HCT116 (cell line): ENCODE measurements around the gene NR2E1. TPM values are rescaled to one million over a fixed set of nuclear protein-coding genes. Genes with fewer than 3 reads are reported as not detected.

Source experiments
- ATAC-seq: fragments of 200-7000 bp; cut with Tn5 transposase; 2 replicates; pipeline ENCODE4 v1.9.1; 2020; ENCODE audit warnings: mild to moderate bottlenecking, moderate library complexity
- BruUV-seq: library from RNA; stranded (reverse); fragments of 400-500 nt; replicated peaks from 2 replicates; lab custom pipeline; 2021; lab: Mats Ljungman, UMichigan
- CTCF ChIA-PET: fragments of 300-600 bp; sonication (Branson Sonifier 250); formaldehyde crosslinking; loops from one replicate; lab custom pipeline; 2021; ENCODE audit warnings: antibody characterized with exemption; lab: Charles Lee
- POLR2A ChIA-PET: fragments of 300-600, 350-600 bp; sonication (Branson Sonifier 250); formaldehyde crosslinking; loops from one replicate; lab custom pipeline; 2021; ENCODE audit warnings: antibody characterized with exemption; lab: Charles Lee
- RAD21 ChIA-PET, 2 experiments: fragments of 300-600 bp; sonication (Branson Sonifier 250); formaldehyde crosslinking; loops; one replicate each; lab custom pipeline; 2023; ENCODE audit warnings: low total read pairs in 2 of 2; ENCODE audit not compliant: uncharacterized antibody in 2 of 2, unreplicated experiment in 2 of 2, low non-redundant PET in 1 of 2; lab: Charles Lee
- DNase-seq: peaks from one replicate; pipeline ENCODE4 v3.0.0-alpha.2; 2010; ENCODE audit warnings: low read depth, low spot score
- H2AFZ ChIP-seq: fragments of 200-600 bp; shearing (Covaris generic), sonication (generic); 2 replicates; pipeline ENCODE4 v1.6.1; 2017; ENCODE audit warnings: low read depth, mixed run types, mixed read lengths, antibody characterized with exemption, low read length; ENCODE audit not compliant: poor library complexity, severe bottlenecking
- H3K27ac ChIP-seq: 2 replicates; pipeline ENCODE4 v1.5.1; 2012; ENCODE audit warnings: low read depth, low read length
- H3K27me3 ChIP-seq: fragments of 200-600 bp; sonication (generic); 2 replicates; pipeline ENCODE4 v1.6.1; 2016; ENCODE audit warnings: mixed run types, low read length, mixed read lengths; ENCODE audit not compliant: insufficient read depth
- H3K36me3 ChIP-seq, 2 experiments: fragments of 200-500 bp in 1 of 2; fragments of 200-600 bp in 1 of 2; sonication (Bioruptor generic) in 1 of 2; sonication (generic) in 1 of 2; 2 replicates each; pipeline versions ENCODE4 v1.5.1 to v1.6.1; 2014 to 2016; ENCODE audit warnings: low read length in 2 of 2, inconsistent platforms in 1 of 2, mixed read lengths in 1 of 2, mixed run types in 1 of 2; ENCODE audit not compliant: insufficient read depth in 2 of 2, control insufficient read depth in 1 of 2
- H3K4me1 ChIP-seq, 2 experiments: fragments of 200-600 bp in 1 of 2; sonication (generic) in 1 of 2; 2 replicates each; pipeline versions ENCODE4 v1.5.1 to v1.6.1; 2012 to 2017; ENCODE audit warnings: low read length in 2 of 2, inconsistent platforms in 1 of 2, mild to moderate bottlenecking in 1 of 2, mixed read lengths in 1 of 2, mixed run types in 1 of 2, moderate library complexity in 1 of 2; ENCODE audit not compliant: insufficient read depth in 2 of 2, control insufficient read depth in 1 of 2
- H3K4me2 ChIP-seq: fragments of 200-600 bp; sonication (generic); 2 replicates; pipeline ENCODE4 v1.6.1; 2017; ENCODE audit warnings: mixed run types, low read length, mixed read lengths
- H3K4me3 ChIP-seq, 2 experiments: fragments of 200-600 bp in 1 of 2; sonication (generic) in 1 of 2; replicated peaks in 1 of 2; 2 replicates each; pipeline ENCODE4 v1.5.1; 2011 to 2016; ENCODE audit warnings: low read length in 2 of 2, control low read depth in 1 of 2, low read depth in 1 of 2, mild to moderate bottlenecking in 1 of 2, mixed read lengths in 1 of 2, mixed run types in 1 of 2
- H3K79me2 ChIP-seq: fragments of 200-600 bp; sonication (generic); 2 replicates; pipeline ENCODE4 v1.6.1; 2017; ENCODE audit warnings: mild to moderate bottlenecking, mixed run types, low read length, moderate library complexity, mixed read lengths; ENCODE audit not compliant: insufficient read depth
- H3K9ac ChIP-seq: fragments of 200-600 bp; sonication (generic); 2 replicates; pipeline ENCODE4 v1.6.1; 2016; ENCODE audit warnings: low read length, mixed read lengths
- H3K9me2 ChIP-seq: fragments of 200-600 bp; sonication (generic), shearing (Covaris generic); 2 replicates; pipeline ENCODE4 v1.6.1; 2017; ENCODE audit warnings: mixed run types, mild to moderate bottlenecking, moderate library complexity; ENCODE audit not compliant: insufficient read depth
- H3K9me3 ChIP-seq, 2 experiments: fragments of 200-500 bp in 1 of 2; fragments of 200-600 bp in 1 of 2; sonication (Bioruptor generic) in 1 of 2; sonication (generic) in 1 of 2; 2 replicates each; pipeline ENCODE4 v1.6.1; 2014 to 2017; ENCODE audit warnings: low read length in 2 of 2, mixed read lengths in 2 of 2, inconsistent platforms in 1 of 2, low read depth in 1 of 2, mild to moderate bottlenecking in 1 of 2, mixed run types in 1 of 2, moderate library complexity in 1 of 2; ENCODE audit not compliant: control insufficient read depth in 1 of 2, insufficient read depth in 1 of 2
- H4K20me1 ChIP-seq: fragments of 200-600 bp; sonication (generic), shearing (Covaris generic); 2 replicates; pipeline ENCODE4 v1.6.1; 2017; ENCODE audit warnings: mixed run types, mild to moderate bottlenecking, moderate library complexity; ENCODE audit not compliant: insufficient read depth
- CBX3 ChIP-seq: IDR thresholded peaks from 2 replicates; pipeline ENCODE4 v1.6.1; 2012; ENCODE audit warnings: low read depth
- EGR1 ChIP-seq: IDR thresholded peaks from 2 replicates; pipeline ENCODE4 v1.6.1; 2012; ENCODE audit warnings: low read depth
- ELF1 ChIP-seq: IDR thresholded peaks from 2 replicates; pipeline ENCODE4 v1.6.1; 2012; ENCODE audit warnings: low read depth, borderline replicate concordance
- EZH2 ChIP-seq: fragments of 200-600 bp; sonication (generic); IDR thresholded peaks from 2 replicates; pipeline ENCODE4 v1.6.1; 2017; ENCODE audit warnings: antibody characterized with exemption, mixed run types
- FOSL1 ChIP-seq: IDR thresholded peaks from 2 replicates; pipeline ENCODE4 v1.6.1; 2012; ENCODE audit warnings: low read depth
- POLR2A ChIP-seq: IDR thresholded peaks from 2 replicates; pipeline ENCODE4 v1.7.0; 2011; ENCODE audit warnings: borderline replicate concordance; ENCODE audit not compliant: insufficient read depth, insufficient read length; ENCODE audit errors: extremely low read depth
- POLR2AphosphoS5 ChIP-seq: IDR thresholded peaks from 2 replicates; pipeline ENCODE4 v1.6.1; 2011; ENCODE audit warnings: mild to moderate bottlenecking, low read depth, low read length, moderate library complexity
- RAD21 ChIP-seq: IDR thresholded peaks from 2 replicates; pipeline ENCODE4 v1.6.1; 2012; ENCODE audit warnings: low read depth, mild to moderate bottlenecking
- SIN3A ChIP-seq: IDR thresholded peaks from 2 replicates; pipeline ENCODE4 v1.6.1; 2012; ENCODE audit warnings: low read depth
- SRF ChIP-seq: IDR thresholded peaks from 2 replicates; pipeline ENCODE4 v1.6.1; 2012; ENCODE audit warnings: low read depth
- TCF7L2 ChIP-seq: IDR thresholded peaks from 2 replicates; pipeline ENCODE4 v1.7.0; 2011; ENCODE audit warnings: borderline replicate concordance, inconsistent platforms; ENCODE audit not compliant: insufficient read depth, insufficient read length; ENCODE audit errors: extremely low read depth
- YY1 ChIP-seq: IDR thresholded peaks from 2 replicates; pipeline ENCODE4 v1.6.1; 2011; ENCODE audit warnings: low read length, low read depth, moderate library complexity, mild to moderate bottlenecking; ENCODE audit not compliant: insufficient replicate concordance; ENCODE audit errors: extremely low read depth
- ZFX ChIP-seq: fragments of 450-650 bp; IDR thresholded peaks from 2 replicates; pipeline ENCODE4 v1.6.1; 2017
- intact Hi-C: fragments of 100-400 bp; cut with micrococcal nuclease; formaldehyde crosslinking; loops from 2 replicates; pipeline ENCODE4 v1.10.0; 2022
- total RNA-seq: library from RNA; stranded (reverse); gene quantifications from one replicate; pipeline ENCODE4 v1.2.1, GENCODE V29; 2021; ENCODE audit not compliant: unreplicated experiment

Gene NR2E1
- total RNA-seq, 1 experiment from 2014 or later, result not detected

DNA sequence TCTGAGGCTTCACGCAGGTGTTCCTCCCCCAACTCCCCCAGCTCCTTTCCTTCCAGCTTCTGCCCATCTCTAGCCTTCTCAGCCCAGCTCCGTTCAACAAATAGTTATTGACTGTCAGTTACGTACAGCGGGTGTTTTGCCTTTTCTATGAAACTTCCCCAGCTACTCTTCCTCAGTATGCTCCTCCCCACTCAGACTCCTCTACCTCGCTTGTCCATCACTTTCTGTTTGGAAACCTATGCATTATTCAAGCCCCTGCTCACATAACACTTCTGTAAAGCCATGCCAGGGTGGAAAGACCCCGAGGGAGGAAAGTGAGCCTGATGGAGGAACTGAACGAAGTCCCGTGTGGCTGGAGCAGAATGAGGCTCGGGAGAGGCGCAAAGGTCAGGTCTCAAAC, 44.2 kb upstream of the NR2E1 start:
- ChIA-PET CTCF (no interaction called here), POLR2A (no interaction called here), RAD21 (interaction anchor here in 1 of 2 experiments (0.6 kb wide), 1 partner anchor 175 kb away, joined by 3 read pairs; no protein-coding TSS in a partner anchor)
- intact Hi-C loops, result no loop called here
- no peak for TF ChIP-seq RAD21
- no peak for TF ChIP-seq ELF1
- TF ChIP-seq EGR1, result no peak
- TF ChIP-seq EZH2, result no peak
- no peak for TF ChIP-seq SRF
- Histone ChIP-seq H3K9me3 (no peaks in the 10 kb centered on the region), H3K27ac (no peak overlapping the region), H3K9me2 (no peaks in the 10 kb centered on the region), H3K36me3 (no peaks in the 10 kb centered on the region), H3K4me1 (no peaks in the 10 kb centered on the region), H3K4me3 (no peak overlapping the region), H2AFZ (no peak overlapping the region), H3K79me2 (no peaks in the 10 kb centered on the region), H3K4me2 (no peak overlapping the region), H3K27me3 (no peaks in the 10 kb centered on the region), H3K9ac (no peak overlapping the region), H4K20me1 (no peaks in the 10 kb centered on the region)
- BruUV-seq, result no TSS peak
- DNase-seq, result no peak
- no peak for ATAC-seq

DNA sequence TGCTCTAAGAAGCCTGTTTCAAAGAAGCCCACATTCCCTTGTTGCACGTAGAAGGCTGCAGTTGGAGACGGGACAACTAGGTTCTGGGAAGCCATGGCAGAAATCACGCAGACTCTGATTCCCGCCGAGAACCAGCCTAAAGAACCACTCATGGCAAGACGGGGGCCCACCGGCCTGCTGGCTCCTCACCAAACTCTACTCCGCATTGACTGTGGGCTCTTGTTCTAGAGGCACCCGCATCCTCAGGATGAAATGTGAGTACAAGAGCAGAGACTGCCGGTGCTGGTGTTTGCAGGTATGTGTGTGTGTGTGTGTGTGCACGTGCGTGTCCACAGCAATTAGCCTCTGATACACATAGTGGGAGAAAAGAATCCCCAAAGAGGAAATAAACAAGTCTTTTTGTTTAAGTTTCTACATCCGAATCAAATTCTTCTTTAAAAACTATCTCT, 42.3 kb upstream of the NR2E1 start:
- Histone ChIP-seq H4K20me1 (no peaks in the 10 kb centered on the region), H2AFZ (no peak overlapping the region), H3K79me2 (no peaks in the 10 kb centered on the region), H3K4me2 (no peak overlapping the region), H3K4me3 (no peak overlapping the region), H3K9me3 (no peaks in the 10 kb centered on the region), H3K27ac (no peak overlapping the region), H3K9ac (no peak overlapping the region), H3K27me3 (no peaks in the 10 kb centered on the region), H3K4me1 (peaks cover 0 to 5% of the 10 kb centered on the region in 2 experiments; a peak in 1 of 4 replicates), H3K9me2 (no peaks in the 10 kb centered on the region), H3K36me3 (no peaks in the 10 kb centered on the region)
- intact Hi-C loops, result no loop called here
- TF ChIP-seq POLR2A (no peak), YY1 (no peak), SRF (no peak), CBX3 (no peak), EGR1 (no peak), POLR2AphosphoS5 (no peak), SIN3A (no peak), TCF7L2 (no peak), EZH2 (no peak), FOSL1 (no peak), ZFX (no peak)
- ChIA-PET RAD21 (no interaction called here), POLR2A (no interaction called here), CTCF (no interaction called here)
- no peak for DNase-seq
- BruUV-seq, result no TSS peak
- ATAC-seq, result no peak
